Measurements from ENCODE around the gene NR1D2. TPM values are rescaled to one million over a fixed set of nuclear protein-coding genes. Genes with fewer than 3 reads are reported as not detected.
"Not testable (repeated sequence)": the region's sequence is repeated elsewhere in the genome, so short reads cannot be mapped to it uniquely, and the experiment has no call there.

NR1D2 gene
- total RNA-seq, 1 donor from 2014 or later, result 62.1 TPM

GRCh38 chr3:23913182-23913581 lies 31.9 kb upstream of the NR1D2 start:
- no peaks in the 10 kb centered on the region for H3K9me3 ChIP-seq
- H3K27me3 ChIP-seq, result no peaks in the 10 kb centered on the region
- no peak for DNase-seq
- no peak overlapping the region for H3K4me3 ChIP-seq
- peaks cover 19% of the 10 kb centered on the region for H3K4me1 ChIP-seq
- no peak overlapping the region for H3K27ac ChIP-seq
- intact Hi-C loops (cut with DNase I), result no loop called here
- no peak for ATAC-seq
- no peak for TF ChIP-seq CTCF (IDR thresholded peaks at IDR 0.05)
- H3K36me3 ChIP-seq, result peaks cover 19% of the 10 kb centered on the region

- intact Hi-C loops (cut with DNase I), result no loop called here
- DNase-seq (no peak), ATAC-seq (no peak)
- H3K9me3 ChIP-seq, result no peaks in the 10 kb centered on the region
- H3K4me1 ChIP-seq, result peaks cover 28% of the 10 kb centered on the region
- H3K4me3 ChIP-seq, result no peak overlapping the region
- H3K36me3 ChIP-seq, result peaks cover 27% of the 10 kb centered on the region
- no peak for TF ChIP-seq CTCF (IDR thresholded peaks at IDR 0.05)
- H3K27me3 ChIP-seq, result no peaks in the 10 kb centered on the region
- no peak overlapping the region for H3K27ac ChIP-seq
These were observed 31.0 kb upstream of the NR1D2 start for GRCh38 chr3:23913873-23914743.

- intact Hi-C loops (cut with DNase I), result no loop called here
- Histone ChIP-seq H3K36me3 (peaks cover 28% of the 10 kb centered on the region), H3K4me3 (peak overlapping the region; percentile 94), H3K27ac (no peak overlapping the region), H3K27me3 (no peaks in the 10 kb centered on the region), H3K4me1 (peaks cover 31% of the 10 kb centered on the region), H3K9me3 (no peaks in the 10 kb centered on the region)
- no peak for TF ChIP-seq CTCF (IDR thresholded peaks at IDR 0.05)
- ATAC-seq, result no peak
- DNase-seq, result no peak
These were observed 29.5 kb upstream of the NR1D2 start for GRCh38 chr3:23915537-23916108.

- H3K27ac ChIP-seq, result peak overlapping the region; percentile 93
- DNase-seq (no peak), ATAC-seq (peak; percentile 66)
- peaks cover 34% of the 10 kb centered on the region for H3K36me3 ChIP-seq
- no peaks in the 10 kb centered on the region for H3K27me3 ChIP-seq
- H3K4me3 ChIP-seq, result peak overlapping the region; percentile 94
- no peaks in the 10 kb centered on the region for H3K9me3 ChIP-seq
- no peak for TF ChIP-seq CTCF (IDR thresholded peaks at IDR 0.05)
- peaks cover 31% of the 10 kb centered on the region for H3K4me1 ChIP-seq
- intact Hi-C loops (cut with DNase I), result no loop called here
These were observed 28.8 kb upstream of the NR1D2 start for GRCh38 chr3:23916152-23916885.

- peaks cover 31% of the 10 kb centered on the region for H3K4me1 ChIP-seq
- peaks cover 40% of the 10 kb centered on the region for H3K36me3 ChIP-seq
- DNase-seq (peak; percentile 98), ATAC-seq (peak; percentile 99)
- peak; percentile 61 for TF ChIP-seq CTCF (IDR thresholded peaks at IDR 0.05)
- H3K27ac ChIP-seq, result peak within 1 kb of the TSS; percentile 93
- intact Hi-C loops (cut with DNase I), result no loop called here
- peak within 1 kb of the TSS; percentile 94 for H3K4me3 ChIP-seq
- no peaks in the 10 kb centered on the region for H3K9me3 ChIP-seq
- H3K27me3 ChIP-seq, result no peaks in the 10 kb centered on the region
These were observed 28.0 kb upstream of the NR1D2 start, which contains the start of the genes NKIRAS1 and RPL15 for GRCh38 chr3:23916886-23917678. NKIRAS1 (minus strand) TSS chr3:23916990; CDS start chr3:23910904, 6,086 bp downstream. RPL15 (plus strand) TSS chr3:23917132; CDS start chr3:23917860, 728 bp downstream.

GRCh38 chr3:23917679-23918303 lies 27.3 kb upstream of the NR1D2 start:
- H3K27me3 ChIP-seq; H3K9me3 ChIP-seq; intact Hi-C loops (cut with DNase I); DNase-seq; ATAC-seq: not testable (repeated sequence)
- Histone ChIP-seq H3K4me1 (peaks cover 31% of the 10 kb centered on the region), H3K4me3 (peak overlapping the region; percentile 94), H3K27ac (peak overlapping the region; percentile 93), H3K36me3 (peaks cover 43% of the 10 kb centered on the region)

GRCh38 chr3:23918331-23918730 lies 26.8 kb upstream of the NR1D2 start:
- intact Hi-C loops (cut with DNase I); H3K27me3 ChIP-seq; H3K9me3 ChIP-seq; DNase-seq; ATAC-seq: not testable (repeated sequence)
- Histone ChIP-seq H3K27ac (peak overlapping the region; percentile 93), H3K4me3 (peak overlapping the region; percentile 94), H3K36me3 (peaks cover 43% of the 10 kb centered on the region), H3K4me1 (peaks cover 28% of the 10 kb centered on the region)

Measured in upper lobe of right lung (tissue), 1 donor.